Brain pericyte (primary cell): ENCODE data around the gene MLLT3.
"Not testable (repeated sequence)": the region's sequence is repeated elsewhere in the genome, so short reads cannot be mapped to it uniquely, and the experiment has no call there.

ENCODE experiments used
- DNase-seq: peaks from one replicate; pipeline ENCODE4 v3.0.0-alpha.2; 2012; ENCODE audit warnings: low read depth, low spot score

The MLLT3 gene

GRCh38 chr9:20622330-20623020 is at the start of gene MLLT3:
TSS of gene MLLT3 (minus strand) at chr9:20622499.
- peak; percentile 85 for DNase-seq

- no peak for DNase-seq
These were observed 49.3 kb upstream of the MLLT3 start for GRCh38 chr9:20671635-20672034.

- DNase-seq, result no peak
These were observed 48.1 kb upstream of the MLLT3 start for GRCh38 chr9:20670395-20670794.

GRCh38 chr9:20664501-20664900 is 42.2 kb upstream of the MLLT3 start:
- DNase-seq, result no peak

- no peak for DNase-seq
These were observed 40.8 kb upstream of the MLLT3 start for GRCh38 chr9:20663133-20663532.

- no peak for DNase-seq
These were observed 39.9 kb upstream of the MLLT3 start for GRCh38 chr9:20662156-20662555.

GRCh38 chr9:20659474-20659967 is 37.2 kb upstream of the MLLT3 start:
- DNase-seq, result no peak

- no peak for DNase-seq
These were observed 36.6 kb upstream of the MLLT3 start for GRCh38 chr9:20658677-20659473.

- not testable (repeated sequence) for DNase-seq
These were observed 36.0 kb upstream of the MLLT3 start for GRCh38 chr9:20658246-20658667.

- DNase-seq, result no peak
These were observed 29.6 kb upstream of the MLLT3 start for GRCh38 chr9:20651939-20652338.

- DNase-seq, result no peak
These were observed 28.5 kb upstream of the MLLT3 start for GRCh38 chr9:20650750-20651299.

GRCh38 chr9:20650313-20650712 is 28.0 kb upstream of the MLLT3 start:
- no peak for DNase-seq

GRCh38 chr9:20649381-20649780 is 27.1 kb upstream of the MLLT3 start:
- DNase-seq, result no peak

GRCh38 chr9:20646656-20647055 is 24.4 kb upstream of the MLLT3 start:
- DNase-seq, result no peak

GRCh38 chr9:20643660-20644059 is 21.4 kb upstream of the MLLT3 start:
- no peak for DNase-seq

GRCh38 chr9:20642045-20642444 is 19.7 kb upstream of the MLLT3 start:
- no peak for DNase-seq

- no peak for DNase-seq
These were observed 18.3 kb upstream of the MLLT3 start for GRCh38 chr9:20640331-20641187.

GRCh38 chr9:20636888-20637440 is 14.7 kb upstream of the MLLT3 start:
- no peak for DNase-seq

GRCh38 chr9:20634895-20635294 is 12.6 kb upstream of the MLLT3 start:
- no peak for DNase-seq

- no peak for DNase-seq
These were observed 10.4 kb upstream of the MLLT3 start for GRCh38 chr9:20632705-20633104.

- no peak for DNase-seq
These were observed 8.1 kb upstream of the MLLT3 start for GRCh38 chr9:20630241-20630943.
